GM21360 (cell line): ENCODE measurements around the gene GLP2R.

ENCODE experiments used
- ATAC-seq: cut with Tn5 transposase; IDR thresholded peaks from one replicate; pipeline ENCODE4 v1.9.1; 2021; ENCODE audit warnings: mild to moderate bottlenecking, moderate library complexity; ENCODE audit not compliant: unreplicated experiment

Gene GLP2R

DNA sequence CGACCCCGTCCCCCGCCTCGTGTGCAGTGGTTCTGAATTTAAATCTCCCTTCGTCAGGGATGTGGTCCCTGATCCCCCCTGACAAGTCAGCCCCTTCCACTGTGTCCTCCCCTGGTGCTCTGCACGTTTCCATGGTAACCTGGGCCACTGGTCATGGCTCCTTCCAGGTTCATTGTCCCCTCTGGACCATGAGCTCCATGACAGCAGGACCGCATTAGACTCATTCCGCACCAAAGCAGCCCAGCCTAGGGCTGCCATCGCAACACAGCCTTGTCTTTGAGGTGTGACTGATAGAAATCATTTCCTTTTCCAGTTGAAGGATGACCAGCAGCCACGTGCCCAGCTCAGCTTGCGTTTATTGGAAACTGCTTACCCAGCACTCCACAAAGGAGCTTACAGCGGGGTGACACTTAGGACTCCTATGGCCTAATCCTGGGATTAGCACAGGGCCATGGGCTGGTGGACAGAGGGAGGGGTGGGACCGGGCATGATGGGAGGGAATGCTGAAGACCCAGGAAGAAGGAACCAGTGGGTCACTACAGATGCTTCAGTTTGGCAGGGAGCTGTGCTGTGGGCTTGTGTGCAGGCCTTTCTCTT lies 71.7 kb downstream of the GLP2R start:
- ATAC-seq: no peak

DNA sequence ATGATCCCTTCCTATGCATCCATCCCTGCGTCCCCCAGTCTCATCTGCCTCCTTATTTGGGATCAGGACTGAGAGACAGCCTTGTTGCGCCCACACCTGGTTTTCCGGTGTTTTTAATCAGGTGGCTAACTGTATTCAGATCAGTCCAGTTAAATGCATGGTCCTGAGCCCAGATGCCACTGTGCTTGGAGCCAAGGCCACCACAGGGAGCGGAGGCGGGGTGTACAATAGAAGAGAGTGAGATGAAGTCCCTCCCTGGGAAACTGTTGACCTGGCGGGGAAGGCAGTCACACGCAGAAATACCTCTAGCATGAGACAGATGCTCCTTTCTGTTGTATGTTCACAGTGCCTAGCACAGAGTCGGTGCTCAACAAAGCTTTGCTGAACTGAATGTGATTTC lies 73.1 kb downstream of the GLP2R start:
- no peak for ATAC-seq

DNA sequence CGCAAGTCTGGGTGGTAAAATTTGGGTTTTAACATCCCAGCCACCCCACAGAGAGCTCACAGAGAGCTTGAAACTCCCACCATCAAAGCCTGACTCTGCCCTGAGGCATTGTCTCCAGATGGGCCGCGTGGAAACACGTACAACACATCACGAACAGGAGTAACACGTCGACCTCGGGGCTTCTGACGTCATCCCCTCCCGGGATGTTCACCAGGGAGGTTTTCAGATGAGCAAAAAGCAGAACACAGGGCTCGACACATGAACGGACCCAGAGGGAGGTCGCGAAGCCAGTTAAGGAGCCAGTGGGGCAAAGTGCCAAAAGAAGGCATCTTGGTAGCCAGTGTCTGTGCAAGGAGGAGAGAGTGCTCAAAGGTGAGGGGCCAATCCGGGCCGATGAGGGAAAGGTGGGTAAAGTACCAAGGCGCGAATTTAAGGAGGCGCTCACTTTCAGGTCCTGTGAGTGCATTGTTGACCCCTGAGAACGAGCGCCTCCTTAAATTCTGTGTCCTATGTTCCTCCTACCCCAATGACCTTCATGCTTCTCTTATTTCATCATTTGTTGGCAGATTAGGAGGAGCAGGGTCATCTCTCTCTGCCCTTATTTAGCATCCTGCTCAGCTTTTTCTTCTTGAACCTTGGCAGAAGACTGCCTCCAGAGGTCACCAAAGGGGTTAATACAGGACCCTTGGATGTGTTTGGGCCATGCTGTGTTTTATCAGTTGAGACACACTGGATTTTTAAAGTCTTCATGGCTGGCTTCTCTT lies 73.7 kb downstream of the GLP2R start:
- ATAC-seq: no peak

DNA sequence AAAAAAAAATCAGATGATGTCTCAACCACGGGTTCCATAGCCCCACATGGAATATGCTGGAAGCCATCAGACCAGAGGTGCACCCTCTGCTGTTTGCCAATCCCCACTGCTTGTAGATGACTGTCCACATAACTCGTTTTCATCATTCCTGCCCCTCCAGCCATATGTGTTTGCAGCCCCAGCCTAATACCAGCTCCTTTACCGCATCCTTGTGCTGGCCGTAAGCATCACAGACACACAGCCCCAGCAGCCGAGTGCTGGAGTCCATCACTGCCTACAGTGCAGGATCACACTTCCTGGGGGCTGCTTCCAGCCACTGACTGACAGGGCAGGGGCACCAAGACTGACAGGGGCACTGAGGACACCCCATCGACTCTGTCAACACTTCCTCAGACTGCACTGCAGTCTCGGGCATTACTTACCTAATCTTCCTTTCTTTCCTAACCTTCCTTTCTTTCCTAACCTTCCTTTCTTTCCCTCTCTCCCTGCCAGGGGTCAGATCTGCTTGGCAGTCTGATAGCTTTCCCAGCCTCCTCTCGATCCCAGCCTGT lies 74.4 kb downstream of the GLP2R start:
- no peak for ATAC-seq

DNA sequence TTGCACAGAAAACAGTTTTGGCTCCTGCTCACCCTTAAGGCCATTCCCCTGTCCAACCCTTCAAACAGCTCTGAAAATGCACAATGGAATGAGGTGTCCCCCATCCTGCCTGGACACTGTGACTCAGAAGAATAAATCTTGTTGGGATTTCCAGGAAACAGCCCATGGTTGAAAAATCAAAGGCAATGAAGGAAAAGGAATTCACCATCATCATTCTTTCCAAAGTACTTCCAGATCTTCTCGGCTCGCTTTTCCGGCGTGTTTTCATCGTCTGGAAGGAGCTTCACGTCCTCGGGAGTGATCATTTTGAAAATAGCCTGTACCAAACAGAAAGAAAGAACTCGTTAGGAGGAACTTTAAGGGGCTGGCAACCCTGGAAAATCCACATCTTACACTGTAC lies 75.1 kb downstream of the GLP2R start:
- ATAC-seq: no peak

DNA sequence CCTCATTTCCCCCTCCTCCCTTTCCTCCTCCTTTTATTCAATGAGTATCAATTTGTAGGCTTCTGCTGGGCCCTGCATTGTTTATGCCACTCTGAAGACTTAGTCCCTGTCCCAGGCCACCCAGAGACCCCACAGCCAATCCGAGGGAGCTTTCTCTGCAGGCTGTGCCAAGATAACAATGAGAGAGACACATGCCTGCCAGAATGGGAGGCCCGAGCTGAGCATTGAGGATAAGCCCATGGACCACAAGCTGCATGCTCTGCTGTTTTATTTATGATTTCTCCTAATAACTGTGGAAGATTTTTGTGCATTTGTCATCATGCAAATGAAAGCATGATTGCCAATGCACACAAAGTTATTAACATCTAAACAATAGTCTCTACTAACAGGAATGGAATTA lies 76.4 kb downstream of the GLP2R start:
- no peak for ATAC-seq

DNA sequence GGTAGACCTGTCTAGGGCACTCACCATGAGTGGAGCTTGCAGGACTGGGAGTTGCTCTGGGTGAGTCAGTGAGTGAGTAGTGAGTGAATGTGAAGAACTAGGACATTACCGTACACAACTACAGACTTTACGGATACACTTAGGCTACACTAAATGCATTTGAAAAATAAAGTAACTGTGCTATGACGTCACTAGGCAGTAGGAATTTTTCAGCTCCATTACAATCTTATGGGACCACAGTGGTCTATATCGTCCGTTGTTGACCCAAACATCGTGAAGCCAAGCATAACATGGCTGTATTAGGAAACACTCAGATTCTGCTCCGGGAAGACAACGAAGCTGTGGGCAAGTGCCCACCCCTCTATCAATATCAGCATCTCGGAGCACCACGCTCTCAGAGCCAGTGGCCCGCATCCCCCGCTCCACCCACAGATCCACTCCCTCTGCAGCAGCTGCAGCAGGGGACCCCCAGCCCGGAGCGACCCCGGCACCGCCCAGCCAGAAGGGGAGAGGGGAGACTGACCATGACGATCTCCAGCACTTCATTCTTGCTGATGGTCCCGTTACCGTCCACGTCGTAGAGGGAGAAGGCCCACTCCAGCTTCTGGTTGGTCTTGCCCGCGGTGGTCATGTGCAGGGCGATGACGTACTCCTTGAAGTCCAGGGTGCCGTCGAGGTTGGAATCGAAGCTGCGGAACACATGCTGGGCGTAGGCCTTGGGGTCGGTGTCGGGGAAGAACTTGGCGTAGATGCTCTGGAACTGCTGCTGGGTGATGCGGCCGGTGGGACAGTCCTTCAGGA lies 78.8 kb downstream of the GLP2R start:
- no peak for ATAC-seq

DNA sequence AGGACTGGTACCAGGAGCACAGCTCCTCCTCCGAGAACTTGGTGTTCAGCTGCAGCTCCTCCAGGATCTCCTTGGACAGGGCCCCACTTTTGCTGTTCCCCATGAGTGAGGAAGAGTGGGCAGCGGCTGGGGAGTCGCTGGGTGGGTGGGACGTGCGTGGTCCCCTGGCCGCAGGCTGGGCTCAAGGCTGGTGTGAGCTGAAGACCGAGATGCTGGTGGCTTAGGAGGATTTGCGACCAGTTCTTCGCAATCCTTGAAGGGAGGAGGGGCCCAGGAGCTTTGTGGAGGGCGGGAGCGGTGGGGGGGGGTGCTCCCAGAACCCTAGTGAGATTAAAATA lies 79.3 kb downstream of the GLP2R start, which contains the start of gene RCVRN:
RCVRN (minus strand) TSS at position 194 of the 338 bp plus-strand sequence; CDS start at position 103, 91 bp downstream.
- no peak for ATAC-seq

DNA sequence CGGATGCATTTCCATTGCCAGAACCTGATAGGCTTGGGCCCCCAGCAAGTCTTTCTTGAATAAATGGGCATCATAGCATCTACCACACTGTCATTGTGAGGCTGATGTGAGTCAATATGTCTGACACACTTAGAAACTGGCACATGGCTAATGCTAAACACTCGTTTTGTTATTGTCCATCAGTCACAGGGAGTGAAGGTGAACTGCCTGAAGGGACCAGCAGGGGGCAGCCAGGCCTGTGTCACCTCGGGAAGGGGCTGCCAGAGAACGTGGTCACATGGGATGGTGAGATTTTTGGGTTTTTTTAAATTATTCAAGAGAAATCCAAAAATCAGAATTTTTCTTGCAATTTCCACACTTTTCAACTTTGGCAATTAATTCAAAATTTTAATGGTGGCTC lies 80.2 kb downstream of the GLP2R start:
- no peak for ATAC-seq

DNA sequence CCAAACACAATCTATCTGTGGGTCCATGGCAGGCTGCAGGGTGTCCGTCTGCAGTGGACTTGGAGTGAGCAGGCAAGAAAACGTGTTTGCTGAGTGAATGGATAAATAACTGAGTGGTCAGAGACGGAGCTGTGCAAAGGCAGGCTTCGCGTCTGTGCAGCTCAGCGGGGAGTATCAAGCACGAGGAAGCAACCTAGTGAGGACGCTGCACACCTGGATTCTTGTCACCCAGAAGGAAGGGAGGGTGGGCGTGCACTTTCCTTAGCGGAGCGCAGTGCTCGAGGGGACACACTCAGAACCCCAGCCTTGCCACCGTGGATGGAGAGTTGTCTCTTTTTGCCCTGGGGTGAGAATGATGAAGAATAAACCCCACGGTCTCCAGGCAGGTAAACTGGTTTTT lies 80.9 kb downstream of the GLP2R start:
- ATAC-seq: no peak

DNA sequence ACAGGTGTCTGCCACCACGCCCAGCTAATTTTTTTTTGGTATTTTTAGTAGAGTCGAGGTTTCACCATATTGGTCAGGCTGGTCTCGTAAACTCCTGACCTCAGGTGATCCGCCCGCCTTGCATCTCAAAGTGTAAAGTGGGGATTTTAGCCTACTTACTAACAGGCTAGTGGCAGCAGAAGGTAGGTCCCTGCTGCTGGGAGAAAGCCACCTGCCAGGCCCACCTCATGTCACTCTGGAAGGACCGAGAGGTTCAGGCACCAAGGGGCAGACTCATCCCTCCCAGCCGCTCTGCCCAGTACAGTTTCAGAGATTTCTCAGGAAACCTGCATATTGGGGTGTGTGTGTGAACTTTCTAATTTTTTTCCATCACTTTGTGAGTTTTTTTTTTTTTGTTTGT lies 81.4 kb downstream of the GLP2R start:
- no peak for ATAC-seq

DNA sequence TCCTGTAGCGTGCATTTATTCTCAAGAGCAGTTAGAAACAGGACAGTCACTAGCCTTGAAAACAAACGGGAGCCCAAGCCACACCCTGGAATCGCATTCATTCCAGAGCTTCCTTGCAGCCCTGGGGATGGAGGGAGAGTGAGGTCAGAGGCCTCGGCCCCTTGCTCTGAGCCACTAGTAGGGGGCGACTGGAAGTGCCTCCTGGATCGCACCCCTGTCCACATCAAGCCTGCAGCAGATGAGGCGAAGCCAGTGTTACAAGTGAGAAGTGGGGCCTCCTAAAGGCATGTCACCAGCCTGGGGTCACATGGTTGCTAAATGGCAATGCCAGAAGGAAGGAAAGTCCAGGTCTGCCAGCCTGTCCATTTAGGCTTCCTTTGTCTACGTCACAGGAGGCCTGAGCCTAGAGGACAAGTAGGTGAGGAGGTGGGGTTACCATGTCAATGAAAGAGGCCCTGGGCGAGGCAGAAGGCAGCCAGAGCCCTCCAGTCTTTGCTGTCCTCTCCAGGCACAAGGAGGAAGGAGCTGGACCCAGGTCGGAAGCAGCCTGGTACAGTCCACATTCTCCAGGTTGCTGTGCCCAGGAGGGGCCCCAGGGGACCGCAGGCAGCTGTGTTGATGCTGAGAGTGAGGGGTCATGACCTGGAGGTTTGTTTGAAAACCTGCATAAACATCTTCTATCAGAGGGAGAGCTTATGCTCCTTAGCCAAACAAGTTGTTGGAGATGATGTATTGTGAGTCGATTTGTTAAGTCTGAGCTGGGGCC lies 82.3 kb downstream of the GLP2R start:
- ATAC-seq: no peak

DNA sequence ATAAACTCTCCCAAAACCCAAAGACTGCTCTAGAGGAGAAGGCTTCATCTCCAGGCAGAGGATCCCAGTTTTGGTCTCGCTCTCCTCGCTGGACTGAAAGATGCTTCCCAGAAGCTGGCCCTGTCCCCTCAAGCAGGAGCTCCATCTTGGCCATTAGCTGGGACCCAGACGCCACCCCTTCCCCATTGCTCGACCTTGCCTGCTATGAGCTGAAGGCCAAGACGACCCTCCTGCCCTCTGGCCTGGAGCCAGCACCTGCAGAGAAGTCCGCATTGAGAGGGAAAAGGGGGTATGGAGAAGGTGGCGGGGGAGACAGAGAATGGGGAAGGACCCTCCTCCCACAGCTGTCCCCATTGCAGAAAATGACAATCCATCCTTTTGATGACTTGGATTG lies 82.9 kb downstream of the GLP2R start:
- no peak for ATAC-seq

DNA sequence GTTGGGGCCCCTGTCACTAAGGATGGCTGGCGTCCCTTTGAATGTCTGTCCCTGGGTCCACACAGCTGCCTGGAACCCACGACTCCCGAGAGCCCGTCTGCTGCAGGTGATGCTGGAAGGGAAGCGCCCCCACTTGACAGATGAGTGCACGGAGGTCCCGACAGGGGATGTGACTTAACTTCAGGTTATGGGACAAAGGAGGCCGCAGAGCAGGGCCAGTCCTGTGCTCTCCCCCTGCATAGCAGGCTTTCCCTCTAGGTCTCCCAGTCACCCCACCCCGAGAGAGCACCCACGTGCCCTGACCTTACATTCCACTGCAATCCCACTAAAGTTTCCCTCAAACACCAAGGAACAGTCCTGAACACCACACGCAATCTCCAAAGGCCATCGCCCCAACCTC lies 85.4 kb downstream of the GLP2R start:
- no peak for ATAC-seq

DNA sequence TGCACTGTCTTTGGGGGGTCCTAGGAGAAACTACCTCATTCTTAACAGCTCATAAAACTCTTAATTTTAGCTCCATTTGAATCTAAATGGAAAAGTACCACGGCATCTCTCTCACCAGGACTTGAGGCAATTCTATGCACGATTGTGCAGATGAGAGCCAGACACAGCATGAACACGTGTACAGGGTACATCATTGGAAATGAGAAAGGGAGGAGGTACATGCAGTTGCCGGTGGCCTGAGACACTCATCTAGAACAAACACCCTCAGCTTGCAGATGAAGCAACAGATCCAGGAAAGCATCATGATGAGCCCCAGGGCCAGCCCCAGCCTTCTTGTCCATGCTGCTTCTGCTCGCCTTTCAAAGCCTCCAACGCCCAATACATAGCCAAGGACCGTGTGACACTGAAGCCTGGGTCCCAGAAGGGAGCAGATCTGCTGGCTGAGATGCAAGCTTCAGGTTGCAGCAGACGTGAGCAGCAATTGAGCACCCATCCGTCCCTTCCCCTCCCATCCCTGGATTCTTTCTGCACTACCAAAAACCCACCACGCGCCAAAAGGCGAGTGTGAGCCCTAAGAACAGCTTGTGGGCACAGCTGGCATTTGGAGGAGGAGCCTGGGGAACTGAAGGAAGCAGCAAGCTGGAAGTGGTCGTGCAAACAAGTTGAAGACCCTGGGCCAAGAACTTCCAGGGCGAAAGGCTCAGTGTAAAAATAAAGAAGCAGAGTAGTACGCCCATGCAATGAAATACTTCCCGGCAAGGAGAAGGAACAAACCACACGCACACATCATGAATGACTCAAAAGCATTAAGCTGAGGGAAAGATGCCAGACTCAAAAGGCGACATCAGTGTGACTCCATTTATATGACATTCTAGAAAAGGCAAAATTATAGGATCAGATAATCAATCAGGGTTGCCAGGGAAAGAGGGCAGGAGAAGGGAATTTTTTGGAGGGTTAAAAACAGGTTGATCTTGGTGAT lies 86.7 kb downstream of the GLP2R start:
- ATAC-seq: no peak

DNA sequence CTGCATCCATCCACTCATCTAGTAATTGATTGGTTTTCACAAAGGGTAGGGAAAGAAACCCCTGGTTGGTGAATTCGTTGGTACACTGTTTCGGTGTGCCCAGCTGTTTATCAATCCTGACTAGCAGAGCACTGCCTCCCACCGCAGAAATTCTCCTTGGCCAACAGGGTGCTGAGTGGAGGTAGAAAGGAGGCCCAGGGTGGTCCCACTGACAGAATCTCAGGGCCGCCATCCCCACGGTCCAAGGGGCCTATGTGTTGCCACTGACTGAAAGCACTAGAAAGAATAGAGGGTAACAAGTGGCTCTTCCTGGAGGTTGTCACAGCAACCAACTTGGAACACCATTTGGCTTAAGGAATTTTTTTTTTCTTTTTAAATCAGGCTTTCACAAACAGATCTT lies 87.8 kb downstream of the GLP2R start:
- no peak for ATAC-seq

DNA sequence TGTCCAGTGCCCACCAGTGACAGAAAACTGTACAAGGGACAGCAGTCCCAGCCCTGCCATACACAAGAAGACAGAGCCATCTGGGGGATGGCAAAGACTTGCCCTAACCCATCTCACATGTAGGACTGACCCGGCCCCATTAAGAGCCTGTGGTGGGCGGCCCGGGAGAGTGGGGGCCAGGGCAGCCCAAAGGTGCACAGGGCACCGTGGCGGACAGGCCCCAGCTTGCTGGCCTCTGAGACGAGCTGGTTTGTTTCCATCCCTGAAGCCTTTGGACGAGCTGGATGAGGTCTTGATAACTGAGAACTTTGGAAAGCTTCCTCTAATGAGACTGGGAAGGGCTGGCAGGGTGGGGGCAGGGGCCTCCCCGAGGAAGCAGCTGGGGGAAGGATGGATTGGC lies 90.4 kb downstream of the GLP2R start:
- ATAC-seq: no peak

DNA sequence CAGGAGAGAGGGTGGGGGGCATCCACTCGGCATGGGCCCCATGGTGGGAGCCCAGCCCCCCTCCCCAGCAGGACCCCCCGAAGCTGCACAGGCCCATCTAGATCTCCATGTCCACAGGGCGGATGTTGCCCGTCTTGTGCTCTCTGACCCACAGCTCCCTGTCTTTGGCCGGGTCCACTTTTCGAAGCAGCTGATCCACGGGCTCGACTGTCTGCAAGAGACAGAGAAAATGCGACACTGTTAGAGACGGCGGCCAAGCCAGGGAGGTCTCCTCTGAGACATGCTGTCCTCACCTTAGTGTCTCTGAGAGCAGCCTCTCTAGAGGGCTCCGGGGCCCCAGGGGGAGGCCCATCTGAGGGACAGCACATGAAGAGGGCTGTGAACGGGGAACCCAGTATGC lies 91.4 kb downstream of the GLP2R start:
- no peak for ATAC-seq

DNA sequence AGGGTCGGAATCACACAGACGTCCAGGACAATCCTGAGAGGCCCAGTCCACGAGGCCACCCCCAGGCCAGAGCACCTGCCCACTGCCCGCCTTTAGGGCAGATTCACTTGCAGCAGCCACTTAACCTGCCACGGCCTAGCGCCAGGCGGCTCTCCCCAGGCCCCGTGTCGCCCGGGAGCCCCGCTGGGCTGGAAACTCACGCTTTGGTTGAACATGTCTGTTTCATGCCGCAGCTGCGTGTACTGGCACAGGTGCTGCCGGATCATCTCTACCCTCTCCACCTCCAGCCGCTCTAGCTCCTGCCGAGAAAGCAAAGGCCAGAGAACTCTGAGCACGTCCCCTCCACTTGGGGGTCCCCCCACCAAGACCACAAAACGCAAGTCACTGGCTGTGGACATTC lies 92.1 kb downstream of the GLP2R start:
- no peak for ATAC-seq

DNA sequence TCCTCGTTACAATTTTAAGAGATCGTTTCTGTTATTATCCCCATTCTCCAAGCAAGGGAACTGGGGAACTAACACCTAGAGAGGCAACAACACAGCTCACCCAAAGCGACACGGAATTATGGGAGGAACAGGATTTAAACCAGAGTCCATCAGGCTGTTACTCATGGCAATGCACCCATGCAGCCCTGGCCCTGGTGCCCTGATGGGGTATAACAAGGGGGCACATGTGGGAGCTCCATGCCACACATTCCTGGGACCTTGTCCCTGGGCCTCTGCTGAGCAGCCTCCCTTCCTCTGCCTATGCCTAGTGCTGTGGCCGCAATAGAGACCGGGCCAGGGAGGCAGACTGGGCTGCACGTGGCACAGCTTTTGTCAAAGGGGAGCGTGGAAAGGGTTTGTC lies 92.6 kb downstream of the GLP2R start:
- no peak for ATAC-seq
